Measurements from ENCODE around the gene MYL11.

DNA sequence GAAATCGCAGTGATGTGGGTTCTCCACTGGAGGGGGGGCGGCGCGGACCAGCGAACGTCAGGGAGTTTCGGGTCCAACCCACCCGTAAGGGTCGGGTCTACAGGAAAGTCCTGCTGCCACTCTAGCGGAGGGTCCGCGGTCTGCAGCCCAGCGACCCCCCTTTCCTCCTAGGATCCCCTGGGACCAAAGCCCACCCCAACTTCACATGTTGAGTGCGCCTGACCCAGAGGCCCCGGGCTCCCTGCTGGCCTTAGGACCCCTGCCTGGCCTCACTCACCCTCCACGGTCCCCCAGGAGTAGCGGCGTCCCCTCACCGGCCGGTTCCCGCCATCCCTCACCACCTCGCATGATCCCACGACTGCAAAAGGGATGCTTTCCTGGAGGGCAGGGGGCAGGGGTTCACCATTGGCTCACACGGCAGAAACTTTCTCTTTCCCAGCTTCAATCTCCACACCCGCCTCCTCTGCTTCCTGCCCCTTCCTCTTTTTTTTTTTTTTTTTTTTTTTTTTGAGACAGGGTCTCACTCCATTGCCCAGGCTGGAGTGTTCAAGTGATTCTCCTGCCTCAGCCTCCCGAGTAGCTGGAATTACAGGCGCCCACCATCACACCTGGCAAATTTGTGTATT lies 4.7 kb downstream of the MYL11 start:
- TF ChIP-seq, protein P1, sequence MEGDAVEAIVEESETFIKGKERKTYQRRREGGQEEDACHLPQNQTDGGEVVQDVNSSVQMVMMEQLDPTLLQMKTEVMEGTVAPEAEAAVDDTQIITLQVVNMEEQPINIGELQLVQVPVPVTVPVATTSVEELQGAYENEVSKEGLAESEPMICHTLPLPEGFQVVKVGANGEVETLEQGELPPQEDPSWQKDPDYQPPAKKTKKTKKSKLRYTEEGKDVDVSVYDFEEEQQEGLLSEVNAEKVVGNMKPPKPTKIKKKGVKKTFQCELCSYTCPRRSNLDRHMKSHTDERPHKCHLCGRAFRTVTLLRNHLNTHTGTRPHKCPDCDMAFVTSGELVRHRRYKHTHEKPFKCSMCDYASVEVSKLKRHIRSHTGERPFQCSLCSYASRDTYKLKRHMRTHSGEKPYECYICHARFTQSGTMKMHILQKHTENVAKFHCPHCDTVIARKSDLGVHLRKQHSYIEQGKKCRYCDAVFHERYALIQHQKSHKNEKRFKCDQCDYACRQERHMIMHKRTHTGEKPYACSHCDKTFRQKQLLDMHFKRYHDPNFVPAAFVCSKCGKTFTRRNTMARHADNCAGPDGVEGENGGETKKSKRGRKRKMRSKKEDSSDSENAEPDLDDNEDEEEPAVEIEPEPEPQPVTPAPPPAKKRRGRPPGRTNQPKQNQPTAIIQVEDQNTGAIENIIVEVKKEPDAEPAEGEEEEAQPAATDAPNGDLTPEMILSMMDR (conservative IDR thresholded peaks at IDR 0.05): no peak
- no peak for TF ChIP-seq ZFX (IDR thresholded peaks at IDR 0.05)

Measured in C4-2B (cell line).